Sciatic nerve (tissue), 2 donors: ENCODE measurements around the gene CSNK1G1. TPM values are rescaled to one million over a fixed set of nuclear protein-coding genes. Genes with fewer than 3 reads are reported as not detected.
A peak's percentile ranks its signal among the peaks of the same experiment; 100 is the strongest.
"Not testable (repeated sequence)": the region's sequence is repeated elsewhere in the genome, so short reads cannot be mapped to it uniquely, and the experiment has no call there.

Experiments
- ATAC-seq: fragments of 200-7000 bp; cut with Tn5 transposase; one replicate; pipeline ENCODE4 v1.9.1; 2020; ENCODE audit warnings: mild to moderate bottlenecking, moderate library complexity
- DNase-seq: peaks from one replicate; pipeline ENCODE4 v3.0.0-alpha.2; 2020; ENCODE audit warnings: low spot score
- intact Hi-C: fragments of 100-400 bp; cut with DNase I; formaldehyde crosslinking; loops from one replicate; pipeline ENCODE4 v1.14.2; 2022
- total RNA-seq: library from RNA; stranded (reverse); fragmentation: NEBNext Ultra II Directional; extraction: Animal tissue kit (Norgen Biotek cat#: 25700); gene quantifications from one replicate; pipeline ENCODE4 v1.2.1, GENCODE V29; 2021
- donor health status: DM: no; HTN: no; CAD: no.
- donor health status: DM: no; HTN: no; CAD: no.

CSNK1G1 gene
- total RNA-seq, 1 donor from 2014 or later: 24.0 TPM

- DNase-seq (no peak), ATAC-seq (no peak)
- intact Hi-C loops: no loop called here
Measured at GRCh38 chr15:64311566-64311965, 44.4 kb downstream of the CSNK1G1 start.

- intact Hi-C loops: no loop called here
- DNase-seq (no peak), ATAC-seq (no peak)
Measured at GRCh38 chr15:64310036-64310435, 45.9 kb downstream of the CSNK1G1 start.

GRCh38 chr15:64305261-64305660, 50.7 kb downstream of the CSNK1G1 start:
- intact Hi-C loops: no loop called here
- ATAC-seq: no peak
- DNase-seq: no peak

DNA sequence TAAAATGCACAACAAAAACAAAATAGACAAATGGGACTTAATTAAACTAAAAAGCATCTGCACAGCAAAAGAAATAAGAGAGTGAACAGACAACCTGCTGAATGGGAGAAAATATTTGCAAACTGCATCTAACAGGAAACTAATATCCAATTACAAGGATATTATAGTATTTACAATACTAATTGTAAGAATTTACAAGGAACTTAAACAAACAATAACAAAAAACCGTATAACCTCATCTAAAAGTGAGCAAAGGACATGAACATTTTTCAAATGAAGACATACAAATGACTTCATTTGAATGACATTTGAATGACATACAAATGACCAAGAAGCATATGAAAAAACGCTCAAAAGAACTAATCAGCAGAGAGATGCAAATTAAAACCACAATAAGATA, 66.4 kb downstream of the CSNK1G1 start:
- ATAC-seq (no peak), DNase-seq (no peak)
- intact Hi-C loops: no loop called here

DNA sequence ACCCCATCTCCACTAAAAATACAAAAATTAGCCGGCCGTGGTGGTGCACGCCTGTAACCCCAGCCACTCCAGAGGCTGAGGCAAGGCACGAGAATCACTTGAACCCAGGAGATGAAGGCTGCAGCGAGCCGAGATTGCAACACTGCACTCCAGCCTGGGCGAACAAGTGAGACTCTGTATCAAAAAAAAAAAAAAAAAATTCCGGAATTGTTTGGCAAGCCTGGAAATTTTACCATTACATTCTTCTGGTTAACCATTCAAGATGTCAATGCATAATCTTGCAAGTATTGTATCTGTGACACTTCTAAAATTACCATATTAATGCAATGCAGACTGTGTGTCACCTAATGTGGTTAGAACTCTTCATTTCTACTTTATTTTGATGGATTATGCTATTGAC, 67.0 kb downstream of the CSNK1G1 start:
- no peak for ATAC-seq

GRCh38 chr15:64288577-64288976, 67.4 kb downstream of the CSNK1G1 start:
- DNase-seq: no peak
- intact Hi-C loops: no loop called here
- ATAC-seq: no peak

More for the DNA sequence above, 67.0 kb downstream of the CSNK1G1 start:
- no peak for DNase-seq
- intact Hi-C loops: no loop called here

DNA sequence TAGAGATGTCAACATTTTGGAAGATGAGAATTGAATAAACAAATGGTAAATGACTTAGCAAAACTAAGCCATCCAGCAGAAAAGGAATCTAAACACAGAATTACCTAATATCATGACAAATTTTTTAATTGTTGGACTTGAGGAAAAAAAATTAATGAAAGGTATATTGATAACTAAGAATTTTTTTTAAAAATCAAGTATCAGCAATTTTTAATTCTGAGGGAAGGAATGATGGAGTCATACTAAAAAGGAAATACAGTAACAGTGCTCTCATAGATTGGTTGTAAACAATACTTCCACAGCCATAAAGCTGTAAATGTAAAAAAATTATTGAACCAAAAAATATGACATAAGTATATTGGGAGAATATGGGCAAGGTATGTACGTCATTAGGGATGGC, 68.0 kb downstream of the CSNK1G1 start:
- ATAC-seq (no peak), DNase-seq (no peak)
- intact Hi-C loops: loop anchor here (2.0 kb wide), 1 partner anchor 47 kb away; no protein-coding TSS in a partner anchor

DNA sequence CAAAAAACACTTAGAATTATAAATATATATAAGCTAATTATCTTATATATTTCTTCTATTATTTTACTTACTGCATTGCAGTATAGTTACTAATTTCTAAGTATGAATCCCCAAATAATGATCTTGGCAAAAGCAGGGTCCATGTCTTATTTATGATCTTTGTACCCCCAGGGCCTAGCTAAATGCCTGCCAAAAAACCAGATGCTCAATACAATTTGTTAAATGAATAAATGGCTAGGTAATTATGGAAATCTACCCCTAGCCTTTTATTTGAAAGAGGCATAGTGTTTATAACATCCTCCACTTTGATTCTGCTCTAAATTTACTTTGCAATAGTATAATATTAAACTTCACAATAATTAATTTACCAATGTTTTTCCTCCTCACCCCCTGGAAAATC, 69.5 kb downstream of the CSNK1G1 start:
- intact Hi-C loops: loop anchor here (2.0 kb wide), 1 partner anchor 46 kb away; no protein-coding TSS in a partner anchor
- no peak for DNase-seq
- ATAC-seq: no peak

DNA sequence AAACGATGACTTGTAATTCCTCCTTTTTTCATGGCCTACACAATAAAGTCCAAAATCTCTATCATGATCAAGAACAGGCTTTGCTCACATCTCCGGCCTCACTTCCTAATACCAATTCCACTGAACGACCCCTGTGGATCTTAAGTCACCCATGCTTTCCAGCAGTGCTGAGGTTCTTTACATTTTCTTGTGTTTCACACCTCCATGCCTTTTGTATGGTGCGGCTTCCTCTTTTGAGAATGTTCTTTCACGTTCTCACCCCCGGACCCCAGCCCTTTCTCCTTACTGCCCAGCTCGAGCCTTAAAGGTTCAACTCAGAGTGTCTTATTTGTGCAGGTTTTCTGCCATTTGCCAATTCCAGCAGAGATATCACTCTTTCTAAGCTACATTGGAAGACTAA, 70.1 kb downstream of the CSNK1G1 start:
- ATAC-seq: no peak
- intact Hi-C loops: loop anchor here (2.0 kb wide), 1 partner anchor 45 kb away; no protein-coding TSS in a partner anchor
- no peak for DNase-seq

DNA sequence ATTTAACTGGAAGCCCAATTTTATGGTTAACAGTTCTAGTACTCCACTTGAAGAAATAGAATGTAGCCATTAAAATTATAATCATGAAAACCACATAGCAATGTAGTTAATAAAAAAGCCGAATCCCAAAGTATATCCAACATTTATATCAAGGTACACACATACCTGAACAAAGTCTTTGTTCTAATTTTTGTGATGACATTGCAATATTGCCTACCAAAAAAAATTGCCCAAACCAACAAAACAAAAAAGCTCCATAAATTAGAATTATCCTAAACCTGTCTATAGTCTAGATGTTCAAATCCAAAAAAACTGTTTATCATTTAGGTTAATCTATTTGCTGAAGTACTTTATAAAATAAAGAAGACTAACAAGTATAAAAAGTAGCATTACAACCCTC, 70.8 kb downstream of the CSNK1G1 start:
- ATAC-seq: no peak

DNA sequence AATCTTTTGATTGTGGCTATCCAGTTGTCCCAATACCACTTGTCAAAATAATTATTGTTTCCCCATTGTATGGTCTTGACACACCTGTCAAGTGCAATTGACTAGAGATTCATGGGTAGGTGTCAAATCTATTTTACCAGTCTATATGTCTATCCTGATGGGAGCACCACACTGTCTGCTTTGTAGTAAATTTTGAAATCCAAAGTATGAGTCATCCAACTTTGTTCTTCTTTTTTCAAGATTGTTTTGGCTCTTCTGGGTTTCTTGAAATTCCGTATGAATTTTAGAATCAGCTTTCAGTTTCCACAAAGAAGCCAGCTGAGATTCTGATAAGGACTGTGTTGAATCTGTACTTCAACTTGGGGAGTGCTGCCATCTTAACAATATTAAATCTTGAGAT, 71.9 kb downstream of the CSNK1G1 start:
- ATAC-seq: peak; percentile 78
- intact Hi-C loops: no loop called here
- no peak for DNase-seq

More for the DNA sequence above, 70.8 kb downstream of the CSNK1G1 start:
- intact Hi-C loops: no loop called here
- DNase-seq: no peak

DNA sequence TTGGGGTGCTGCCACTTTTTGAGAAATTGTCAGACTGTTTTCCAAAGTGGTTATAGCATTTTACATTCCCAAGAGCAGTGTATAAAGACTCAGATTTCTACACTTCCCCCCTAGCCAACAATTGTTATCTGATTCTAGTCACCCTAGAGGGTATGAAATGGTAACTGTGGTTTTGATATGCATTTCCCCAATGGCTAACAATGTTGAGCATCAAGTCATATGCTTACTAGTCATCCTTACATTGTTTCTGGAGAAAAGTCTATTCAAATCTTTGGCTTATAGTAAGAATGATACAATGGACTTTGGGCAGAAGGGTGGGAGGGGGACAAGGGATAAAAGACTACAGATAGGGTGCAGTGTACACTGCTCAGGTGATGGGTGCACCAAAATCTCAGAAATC, 73.3 kb downstream of the CSNK1G1 start:
- intact Hi-C loops: no loop called here
- no peak for ATAC-seq
- DNase-seq: no peak

DNA sequence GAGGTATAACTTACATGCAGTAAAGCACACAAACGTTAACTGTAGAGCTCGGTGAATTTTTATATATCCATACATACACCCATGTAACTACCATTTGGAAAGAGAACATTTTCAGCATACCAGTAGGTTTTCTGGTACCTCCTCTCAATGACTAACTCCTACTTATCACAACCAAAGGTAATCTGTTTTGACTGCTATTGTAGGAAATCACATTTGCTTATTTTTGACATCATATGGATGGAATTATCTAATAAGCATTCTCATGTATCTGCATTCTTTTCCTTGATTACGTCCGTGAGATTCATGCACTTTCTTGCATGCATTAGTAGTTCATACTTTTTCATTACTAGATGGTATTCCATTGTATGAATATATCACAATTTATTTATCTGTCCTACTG, 76.8 kb downstream of the CSNK1G1 start:
- intact Hi-C loops: no loop called here
- ATAC-seq (no peak), DNase-seq (no peak)

- intact Hi-C loops: no loop called here
- no peak for ATAC-seq
- DNase-seq: no peak
Measured at GRCh38 chr15:64275934-64276333, 80.0 kb downstream of the CSNK1G1 start.

- intact Hi-C loops: no loop called here
- ATAC-seq: no peak
- DNase-seq: no peak
Measured at GRCh38 chr15:64274341-64274950, 81.5 kb downstream of the CSNK1G1 start.

- DNase-seq (no peak), ATAC-seq (no peak)
- intact Hi-C loops: no loop called here
Measured at GRCh38 chr15:64267331-64267973, 88.5 kb downstream of the CSNK1G1 start.

DNA sequence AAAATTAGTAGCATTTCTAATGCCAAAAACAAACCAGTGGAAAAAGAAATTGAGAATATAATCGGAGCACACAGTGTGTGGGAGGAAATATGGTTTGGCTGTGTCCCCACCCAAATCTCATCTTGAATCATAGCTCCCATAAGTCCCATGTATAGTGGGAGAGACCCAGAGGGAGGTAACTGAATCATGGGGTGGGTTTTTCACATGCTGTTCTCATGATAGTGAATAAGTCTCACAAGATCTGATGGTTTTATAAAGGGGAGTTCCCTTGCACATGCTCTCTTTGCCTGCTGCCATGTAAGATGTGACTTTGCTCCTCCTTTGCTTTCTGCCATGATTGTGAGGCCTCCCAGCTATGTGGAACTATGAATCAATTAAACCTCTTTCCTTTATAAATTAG, 90.8 kb downstream of the CSNK1G1 start:
- intact Hi-C loops, ATAC-seq, DNase-seq: not testable (repeated sequence)

GRCh38 chr15:64264502-64264901, 91.5 kb downstream of the CSNK1G1 start:
- no peak for ATAC-seq
- no peak for DNase-seq
- intact Hi-C loops: no loop called here

DNA sequence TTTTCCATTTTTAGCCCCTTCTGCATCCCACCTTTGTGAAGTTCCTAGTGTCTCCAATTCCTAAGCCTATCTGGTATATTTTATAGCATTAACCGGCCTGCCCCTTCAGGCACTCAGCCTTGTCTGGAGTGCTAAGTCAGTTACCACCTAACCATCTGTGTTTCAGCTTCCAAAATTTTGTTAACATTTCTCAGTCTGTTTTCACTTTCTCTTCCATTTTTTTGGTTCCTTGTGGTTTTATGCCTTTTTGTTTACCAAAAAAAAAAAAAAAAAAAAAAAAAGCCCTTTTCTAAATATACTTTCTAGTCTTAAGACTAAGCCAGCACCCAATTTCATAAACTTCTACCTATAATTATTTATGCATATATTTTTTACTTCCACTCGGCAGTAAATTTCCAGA, 92.4 kb downstream of the CSNK1G1 start:
- ATAC-seq (no peak), DNase-seq (no peak)
- intact Hi-C loops: no loop called here

DNA sequence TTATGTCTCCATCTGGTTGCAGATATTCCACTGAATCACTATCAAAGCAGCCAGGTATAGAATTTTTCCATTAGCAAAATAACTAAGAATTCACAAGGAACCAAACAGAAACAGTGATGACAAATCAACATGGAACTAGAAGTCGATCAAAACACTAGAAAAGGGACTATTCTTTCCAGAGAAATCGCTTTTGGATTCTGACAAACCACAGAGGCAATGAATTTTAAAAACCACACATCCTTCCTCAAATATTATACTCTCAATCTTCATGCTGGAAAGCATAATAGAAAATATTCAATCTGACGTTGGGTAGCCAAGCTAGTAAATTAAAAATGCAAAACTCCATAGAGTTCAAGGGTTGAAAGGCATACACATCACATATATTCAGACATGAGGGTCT, 99.9 kb downstream of the CSNK1G1 start:
- no peak for DNase-seq
- intact Hi-C loops: no loop called here
- ATAC-seq: no peak

- intact Hi-C loops: no loop called here
- ATAC-seq (no peak), DNase-seq (no peak)
Measured at GRCh38 chr15:64251658-64252057, 104.3 kb downstream of the CSNK1G1 start.
